Activated CD4-positive, alpha-beta T cell treated with anti-CD3 and anti-CD28 coated beads, Interleukin-2, amount 50 U/mL, for 16 hours (primary cell): ENCODE results near the gene MRC2.

ENCODE experiments used
- DNase-seq: peaks from one replicate; pipeline ENCODE4 v3.0.0-alpha.2; 2020

MRC2 gene

GRCh38 chr17:62703776-62704380, 76.4 kb downstream of the MRC2 start:
- DNase-seq = peak; percentile 64

GRCh38 chr17:62704381-62704971, 77.0 kb downstream of the MRC2 start:
- no peak for DNase-seq

GRCh38 chr17:62705156-62705777, 77.8 kb downstream of the MRC2 start:
- no peak for DNase-seq

GRCh38 chr17:62705778-62706597, 78.5 kb downstream of the MRC2 start:
- DNase-seq = no peak

GRCh38 chr17:62706598-62707424, 79.3 kb downstream of the MRC2 start:
- no peak for DNase-seq

- DNase-seq = no peak
Observed at GRCh38 chr17:62707425-62707739, 79.9 kb downstream of the MRC2 start.

- no peak for DNase-seq
Observed at GRCh38 chr17:62708587-62708986, 81.1 kb downstream of the MRC2 start.

GRCh38 chr17:62712171-62712581, 84.7 kb downstream of the MRC2 start:
- no peak for DNase-seq

- no peak for DNase-seq
Observed at GRCh38 chr17:62713086-62713881, 85.8 kb downstream of the MRC2 start.

- DNase-seq = no peak
Observed at GRCh38 chr17:62714016-62714777, 86.7 kb downstream of the MRC2 start.

- DNase-seq = no peak
Observed at GRCh38 chr17:62715882-62716390, 88.5 kb downstream of the MRC2 start.

GRCh38 chr17:62716834-62717588, 89.5 kb downstream of the MRC2 start:
- DNase-seq = no peak

GRCh38 chr17:62717589-62717855, 90.1 kb downstream of the MRC2 start:
- no peak for DNase-seq

GRCh38 chr17:62717889-62718288, 90.4 kb downstream of the MRC2 start:
- DNase-seq = no peak

GRCh38 chr17:62718429-62718828, 91.0 kb downstream of the MRC2 start:
- no peak for DNase-seq

GRCh38 chr17:62719586-62719985, 92.1 kb downstream of the MRC2 start:
- no peak for DNase-seq

GRCh38 chr17:62720126-62720850, 92.8 kb downstream of the MRC2 start:
- peak; percentile 12 for DNase-seq

GRCh38 chr17:62722625-62723024, 95.2 kb downstream of the MRC2 start:
- no peak for DNase-seq

GRCh38 chr17:62723842-62724241, 96.4 kb downstream of the MRC2 start:
- no peak for DNase-seq
